B cell (primary cell): ENCODE measurements around the gene ALKBH2. TPM values are rescaled to one million over a fixed set of nuclear protein-coding genes. Genes with fewer than 3 reads are reported as not detected.

Source experiments
- ATAC-seq: fragments of 200-7000 bp; cut with Tn5 transposase; one replicate; pipeline ENCODE4 v1.10.0; 2021; ENCODE audit warnings: low read depth, mild to moderate bottlenecking, moderate number of reproducible peaks, moderate library complexity
- CTCF ChIA-PET: fragments of 350-600 bp; sonication (Branson Sonifier 250); formaldehyde crosslinking; loops from one replicate; lab custom pipeline; 2021; ENCODE audit warnings: antibody characterized with exemption, inconsistent platforms; lab: Charles Lee
- POLR2A ChIA-PET: fragments of 350-600 bp; sonication (Branson Sonifier 250); formaldehyde crosslinking; loops from one replicate; lab custom pipeline; 2021; ENCODE audit warnings: antibody characterized with exemption; lab: Charles Lee
- DNase-seq: peaks from one replicate; pipeline ENCODE4 v3.0.0; 2013
- H2AFZ ChIP-seq: 2 replicates; pipeline ENCODE4 v1.6.1; 2012; ENCODE audit warnings: mild to moderate bottlenecking, low read depth, low read length; ENCODE audit not compliant: insufficient read depth, poor library complexity, severe bottlenecking
- H3K27ac ChIP-seq, 2 donors: 1 replicate in 1 of 2; 2 replicates in 1 of 2; pipeline ENCODE4 v1.5.1; 2012 to 2013; ENCODE audit warnings: low read length in 2 of 2, mild to moderate bottlenecking in 2 of 2, moderate library complexity in 1 of 2
- H3K27me3 ChIP-seq, 4 experiments: fragments of 200-600 bp in 1 of 4; sonication (generic) in 1 of 4; replicated peaks in 1 of 4; 1 replicate in 2 of 4; 2 replicates in 2 of 4; pipeline versions ENCODE4 v1.6.1 to v1.7.0; 2013 to 2016; ENCODE audit warnings: low read length in 3 of 4, mild to moderate bottlenecking in 2 of 4, mixed read lengths in 1 of 4, moderate library complexity in 1 of 4; ENCODE audit not compliant: insufficient read depth in 4 of 4, control insufficient read depth in 3 of 4; ENCODE audit errors: control extremely low read depth in 1 of 4
- H3K36me3 ChIP-seq, 2 experiments: replicated peaks in 1 of 2; 1 replicate in 1 of 2; 2 replicates in 1 of 2; pipeline versions ENCODE4 v1.6.1 to v1.7.1; 2013; ENCODE audit warnings: low read length in 1 of 2; ENCODE audit not compliant: insufficient read depth in 2 of 2, control insufficient read depth in 1 of 2; ENCODE audit errors: control extremely low read depth in 1 of 2, extremely low read depth in 1 of 2
- H3K4me1 ChIP-seq, 2 donors: fragments of 200-600 bp in 1 of 2; sonication (generic) in 1 of 2; 1 replicate in 1 of 2; 2 replicates in 1 of 2; pipeline versions ENCODE4 v1.5.1 to v1.6.1; 2013 to 2017; ENCODE audit warnings: low read length in 2 of 2; ENCODE audit not compliant: control insufficient read depth in 2 of 2, insufficient read depth in 2 of 2
- H3K4me2 ChIP-seq: replicated peaks from 2 replicates; pipeline ENCODE3; 2012; ENCODE audit warnings: mild to moderate bottlenecking, low read depth, low read length; ENCODE audit not compliant: poor library complexity, severe bottlenecking
- H3K4me3 ChIP-seq, 5 experiments: fragments of 200-600 bp in 1 of 5; sonication (generic) in 1 of 5; 1 replicate in 3 of 5; 2 replicates in 2 of 5; pipeline versions ENCODE4 v1.5.1 to v1.7.0; 2011 to 2016; ENCODE audit warnings: low read length in 4 of 5, mild to moderate bottlenecking in 4 of 5, low read depth in 2 of 5, control low read depth in 1 of 5, moderate library complexity in 1 of 5; ENCODE audit not compliant: insufficient read depth in 1 of 5; ENCODE audit errors: control extremely low read depth in 1 of 5, extremely low read depth in 1 of 5
- H3K79me2 ChIP-seq: fragments of 200-600 bp; sonication (generic); one replicate; pipeline ENCODE4 v1.6.0; 2016; ENCODE audit warnings: low read length; ENCODE audit not compliant: control insufficient read depth, insufficient read depth
- H3K9ac ChIP-seq: fragments of 200-600 bp; sonication (generic); 2 replicates; pipeline ENCODE4 v1.6.1; 2017; ENCODE audit warnings: mild to moderate bottlenecking, low read length, moderate library complexity
- H3K9me3 ChIP-seq, 3 donors: one replicate each; pipeline versions ENCODE4 v1.6.1 to v1.7.1; 2013; ENCODE audit warnings: low read length in 2 of 3; ENCODE audit not compliant: control insufficient read depth in 2 of 3, insufficient read depth in 1 of 3; ENCODE audit errors: control extremely low read depth in 1 of 3
- H4K20me1 ChIP-seq: 2 replicates; pipeline ENCODE4 v1.6.0; 2012; ENCODE audit warnings: mild to moderate bottlenecking, low read length; ENCODE audit not compliant: insufficient read depth, control insufficient read depth, poor library complexity, severe bottlenecking
- H3K27ac Mint-ChIP-seq: one replicate; pipeline ENCODE4 v1.8.0; 2021; ENCODE audit warnings: mixed read lengths
- H3K27me3 Mint-ChIP-seq: one replicate; pipeline ENCODE4 v1.8.0; 2021; ENCODE audit warnings: mixed read lengths
- H3K4me1 Mint-ChIP-seq: one replicate; pipeline ENCODE4 v1.8.0; 2021; ENCODE audit warnings: mixed read lengths
- H3K4me3 Mint-ChIP-seq: one replicate; pipeline ENCODE4 v1.8.0; 2021; ENCODE audit warnings: mixed read lengths
- H3K9me3 Mint-ChIP-seq: one replicate; pipeline ENCODE4 v1.8.0; 2022; ENCODE audit warnings: mixed read lengths; ENCODE audit not compliant: insufficient read depth
- EZH2 ChIP-seq: IDR thresholded peaks from 2 replicates; pipeline ENCODE4 v1.6.1; 2012; ENCODE audit warnings: borderline replicate concordance, low read depth, mild to moderate bottlenecking, moderate library complexity, low read length; ENCODE audit not compliant: insufficient read depth, poor library complexity, severe bottlenecking
- WGBS: methylation state at CpG from one replicate; pipeline ENCODE4 v1.1.5; 2013; ENCODE audit warnings: missing lambda C conversion rate; ENCODE audit not compliant: insufficient coverage; 5-methylcytosine and 5-hydroxymethylcytosine counted together
- intact Hi-C: fragments of 100-400 bp; cut with micrococcal nuclease; formaldehyde crosslinking; loops from one replicate; pipeline ENCODE4 v1.10.0; 2022
- polyA plus RNA-seq: library from polyadenylated mRNA; depleted of rRNA; stranded (reverse); fragments of >200 nt; gene quantifications from 2 replicates; pipeline ENCODE4 v1.2.3, GENCODE V29; 2012
- total RNA-seq, 2 donors: library from RNA; stranded (reverse); fragments of 120-200 nt in 1 of 2; gene quantifications; 1 replicate in 1 of 2; 2 replicates in 1 of 2; pipeline versions ENCODE4 v1.2.3 to v1.2.4, GENCODE V29; 2013 to 2022
- TF ChIP-seq, protein P1 (sequence below): fragments of 200-600 bp; IDR thresholded peaks from one replicate; pipeline ENCODE4 v1.8.0; 2022; ENCODE audit warnings: antibody characterized with exemption, mild to moderate bottlenecking

Gene ALKBH2
- total and polyA plus RNA-seq, 2 donors (not counting 1 experiment from before 2014, with no cell fraction given) = 14.6 TPM

DNA sequence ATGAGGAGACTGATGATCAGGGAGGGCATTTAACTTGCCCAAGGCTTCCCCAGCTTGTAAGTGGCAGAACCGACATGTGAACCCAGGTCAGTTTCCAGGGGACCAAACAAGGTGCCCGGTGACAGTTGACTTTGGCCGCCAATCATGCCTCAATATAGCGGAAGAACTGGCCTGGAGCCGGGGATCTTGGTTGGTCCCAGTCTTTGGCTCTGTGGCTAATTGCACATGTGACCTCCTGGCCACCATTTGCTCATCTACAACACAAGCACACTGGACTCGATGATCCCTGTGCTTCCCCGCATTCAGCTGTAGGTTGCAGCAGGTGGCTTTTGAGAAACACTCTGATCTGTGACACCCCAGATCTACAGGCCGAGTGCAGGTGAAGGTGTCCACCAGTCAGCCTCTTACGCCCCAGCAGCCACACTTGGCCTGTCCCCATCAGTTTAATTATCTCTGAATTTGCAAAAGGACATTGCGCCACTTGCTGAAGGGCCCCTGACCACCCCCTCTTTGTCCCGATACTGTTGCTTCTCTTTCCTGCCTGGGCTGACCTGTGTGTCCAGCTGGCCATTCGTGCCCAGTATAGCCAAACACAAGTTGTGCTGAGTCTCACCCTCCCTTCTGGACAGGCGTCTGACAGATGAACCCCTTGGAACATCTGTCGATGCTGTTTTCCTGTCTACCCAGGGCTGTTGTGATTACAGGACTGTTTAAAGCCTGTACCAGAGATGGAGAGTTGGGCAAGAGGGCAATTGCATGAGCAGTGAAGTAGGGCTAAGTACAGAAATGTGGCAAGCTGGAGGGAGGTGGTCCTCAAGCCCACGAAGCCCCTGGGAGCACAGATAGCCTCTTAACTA is 37.3 kb upstream of the ALKBH2 start:
- H3K27ac ChIP-seq = no peak overlapping the region
- H4K20me1 ChIP-seq = no peaks in the 10 kb centered on the region
- H3K36me3 ChIP-seq = no peaks in the 10 kb centered on the region
- no peaks in the 10 kb centered on the region for H3K4me1 Mint-ChIP-seq
- WGBS = 86% methylated on average over 15 of the region's 15 CpGs
- no peak overlapping the region for H3K4me3 ChIP-seq
- H3K79me2 ChIP-seq = no peaks in the 10 kb centered on the region
- no peaks in the 10 kb centered on the region for H3K4me1 ChIP-seq
- ATAC-seq (no peak), DNase-seq (no peak)
- peaks cover 16% of the 10 kb centered on the region for H3K27me3 Mint-ChIP-seq
- CTCF ChIA-PET = no interaction called here
- H3K9me3 Mint-ChIP-seq = no peaks in the 10 kb centered on the region
- POLR2A ChIA-PET = no interaction called here
- H3K27ac Mint-ChIP-seq = no peak overlapping the region
- TF ChIP-seq, protein P1, sequence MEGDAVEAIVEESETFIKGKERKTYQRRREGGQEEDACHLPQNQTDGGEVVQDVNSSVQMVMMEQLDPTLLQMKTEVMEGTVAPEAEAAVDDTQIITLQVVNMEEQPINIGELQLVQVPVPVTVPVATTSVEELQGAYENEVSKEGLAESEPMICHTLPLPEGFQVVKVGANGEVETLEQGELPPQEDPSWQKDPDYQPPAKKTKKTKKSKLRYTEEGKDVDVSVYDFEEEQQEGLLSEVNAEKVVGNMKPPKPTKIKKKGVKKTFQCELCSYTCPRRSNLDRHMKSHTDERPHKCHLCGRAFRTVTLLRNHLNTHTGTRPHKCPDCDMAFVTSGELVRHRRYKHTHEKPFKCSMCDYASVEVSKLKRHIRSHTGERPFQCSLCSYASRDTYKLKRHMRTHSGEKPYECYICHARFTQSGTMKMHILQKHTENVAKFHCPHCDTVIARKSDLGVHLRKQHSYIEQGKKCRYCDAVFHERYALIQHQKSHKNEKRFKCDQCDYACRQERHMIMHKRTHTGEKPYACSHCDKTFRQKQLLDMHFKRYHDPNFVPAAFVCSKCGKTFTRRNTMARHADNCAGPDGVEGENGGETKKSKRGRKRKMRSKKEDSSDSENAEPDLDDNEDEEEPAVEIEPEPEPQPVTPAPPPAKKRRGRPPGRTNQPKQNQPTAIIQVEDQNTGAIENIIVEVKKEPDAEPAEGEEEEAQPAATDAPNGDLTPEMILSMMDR = no peak
- no peak for TF ChIP-seq EZH2
- H3K27me3 ChIP-seq = no peaks in the 10 kb centered on the region
- intact Hi-C loops = no loop called here
- H2AFZ ChIP-seq = no peak overlapping the region
- no peak overlapping the region for H3K9ac ChIP-seq
- H3K9me3 ChIP-seq = no peaks in the 10 kb centered on the region
- H3K4me3 Mint-ChIP-seq = no peak overlapping the region
- H3K4me2 ChIP-seq = no peak overlapping the region
